GM19043 (cell line): ENCODE results near the gene TFPI2.

Experiments
- ATAC-seq: cut with Tn5 transposase; IDR thresholded peaks from one replicate; pipeline ENCODE4 v1.9.1; 2021; ENCODE audit warnings: low read depth; ENCODE audit not compliant: unreplicated experiment

TFPI2 gene

DNA sequence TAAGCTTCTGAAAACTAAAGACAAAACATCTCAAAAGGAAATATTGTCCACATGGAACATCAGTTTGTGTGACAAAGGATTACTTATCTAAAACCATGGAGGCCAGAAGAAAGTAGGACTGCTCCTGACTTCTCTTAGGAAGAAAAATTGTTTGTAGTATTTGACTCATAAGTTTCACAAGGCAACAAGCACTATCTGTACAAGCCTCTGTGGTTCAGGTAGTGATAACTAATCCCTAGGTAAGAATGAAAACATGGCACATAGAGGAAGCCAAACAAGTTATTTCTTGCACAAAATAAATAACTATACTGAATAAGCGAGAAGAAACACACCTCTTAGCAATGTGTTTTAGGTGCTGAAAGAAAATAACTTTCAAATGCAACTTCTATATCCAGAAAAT lies 30.3 kb downstream of the TFPI2 start:
- no peak for ATAC-seq

DNA sequence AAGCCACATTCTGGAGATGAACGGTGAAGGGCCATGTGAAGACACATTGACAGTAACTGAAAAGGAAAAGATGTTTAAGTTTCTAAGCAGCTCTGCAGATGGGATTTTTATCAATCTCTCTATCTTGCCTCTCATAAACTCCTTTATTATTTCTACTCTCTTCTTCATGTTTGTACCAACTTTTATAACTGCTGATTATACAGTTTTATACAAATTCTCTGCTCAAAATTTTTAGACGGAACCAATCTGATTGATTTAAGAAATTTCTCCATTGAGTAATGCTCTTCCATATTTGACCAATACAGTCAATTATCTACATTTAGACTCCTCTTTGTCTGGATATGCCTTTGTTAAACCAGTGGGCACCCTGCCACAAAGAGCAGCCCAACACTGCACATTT lies 31.7 kb downstream of the TFPI2 start:
- ATAC-seq: no peak

DNA sequence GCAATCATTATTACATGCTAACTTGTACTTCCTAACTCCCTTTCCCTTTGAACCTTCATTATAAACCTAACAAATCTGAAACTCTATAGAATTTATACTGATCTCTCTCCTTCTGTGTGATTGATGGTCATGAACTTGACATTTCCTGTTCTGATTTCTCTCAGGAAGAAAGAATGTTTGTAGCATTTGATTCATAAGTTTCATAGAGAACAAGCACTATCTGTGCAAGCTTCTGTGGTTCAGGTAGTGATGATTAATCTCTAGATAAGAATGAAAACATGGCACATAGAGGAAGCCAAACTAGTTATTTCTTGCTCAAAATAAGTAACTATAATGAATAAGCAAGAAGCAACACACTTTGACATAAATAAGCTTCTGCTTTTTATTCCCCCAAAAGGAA lies 34.2 kb downstream of the TFPI2 start:
- no peak for ATAC-seq

DNA sequence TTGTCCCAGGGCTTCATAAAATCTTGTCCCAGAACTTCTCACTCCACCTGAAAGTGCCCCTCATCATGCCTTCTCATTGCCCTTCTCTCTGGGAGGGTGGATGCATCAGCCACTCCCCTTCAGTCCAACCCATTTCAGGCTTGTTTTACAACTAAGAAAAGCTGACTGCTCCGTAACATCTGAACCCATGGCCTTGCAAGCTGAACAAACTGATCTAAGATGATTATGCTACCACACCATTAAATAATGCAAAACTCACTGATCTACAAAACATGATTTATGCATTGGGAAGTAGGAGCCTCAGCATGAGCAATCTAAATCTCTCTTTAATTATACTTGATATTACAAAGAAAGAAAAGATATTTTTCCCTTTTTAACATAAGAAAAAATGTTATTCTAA lies 34.8 kb downstream of the TFPI2 start:
- ATAC-seq: no peak

DNA sequence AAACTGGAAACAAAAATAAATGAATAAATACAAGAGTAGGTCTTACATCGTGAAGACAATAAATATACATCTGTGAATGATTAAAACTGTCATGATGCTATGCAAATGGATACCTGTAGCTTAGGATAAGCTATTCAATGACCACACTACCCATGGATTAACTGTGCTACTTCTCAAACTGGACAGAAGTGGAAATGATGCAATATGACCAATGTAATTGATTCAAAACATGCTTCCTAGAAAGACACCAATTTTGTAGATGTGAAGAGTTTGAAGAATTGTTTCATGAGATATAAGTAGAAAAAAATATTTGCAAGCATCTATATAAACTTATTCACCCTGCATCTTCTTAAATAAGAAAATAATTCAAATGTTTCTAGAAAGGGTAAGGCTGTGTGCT lies 36.1 kb downstream of the TFPI2 start:
- no peak for ATAC-seq

DNA sequence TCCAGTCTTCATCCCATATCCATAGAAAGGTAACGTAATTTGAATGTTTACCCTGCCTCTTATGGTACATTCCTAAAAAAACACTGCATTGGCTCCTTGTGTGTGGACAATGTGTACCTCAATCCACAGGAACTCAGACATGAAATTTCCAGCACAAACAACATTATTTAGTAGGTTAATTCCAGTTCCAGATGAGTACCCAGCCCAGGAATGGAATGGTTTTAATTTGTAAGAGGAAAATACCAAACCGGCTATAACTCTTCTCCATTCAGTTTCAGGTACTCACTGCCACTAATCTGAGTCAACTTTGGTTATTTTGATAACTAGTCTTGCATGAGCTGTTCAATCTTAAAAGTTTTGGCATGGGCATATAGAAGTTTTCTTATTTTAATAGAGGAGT lies 39.0 kb downstream of the TFPI2 start:
- ATAC-seq: no peak

DNA sequence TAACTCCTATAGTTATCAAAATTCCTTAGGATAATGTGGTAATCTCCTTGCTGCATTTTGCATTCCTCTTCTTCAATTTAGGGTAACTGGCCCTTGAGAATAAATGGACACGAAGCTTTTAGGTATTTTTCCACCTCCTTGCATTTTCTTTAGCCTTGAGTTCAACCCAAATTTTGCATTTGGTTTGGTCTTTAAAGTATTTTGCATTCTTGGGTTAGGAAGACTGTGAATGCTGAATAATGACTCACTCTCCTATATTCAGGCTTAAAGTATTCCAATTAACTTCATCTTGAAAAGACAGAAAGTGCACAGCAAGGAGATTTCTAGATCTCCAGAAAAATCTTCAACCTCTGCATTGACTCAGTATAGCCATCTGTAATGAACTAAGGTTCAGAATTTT lies 47.3 kb downstream of the TFPI2 start:
- no peak for ATAC-seq

DNA sequence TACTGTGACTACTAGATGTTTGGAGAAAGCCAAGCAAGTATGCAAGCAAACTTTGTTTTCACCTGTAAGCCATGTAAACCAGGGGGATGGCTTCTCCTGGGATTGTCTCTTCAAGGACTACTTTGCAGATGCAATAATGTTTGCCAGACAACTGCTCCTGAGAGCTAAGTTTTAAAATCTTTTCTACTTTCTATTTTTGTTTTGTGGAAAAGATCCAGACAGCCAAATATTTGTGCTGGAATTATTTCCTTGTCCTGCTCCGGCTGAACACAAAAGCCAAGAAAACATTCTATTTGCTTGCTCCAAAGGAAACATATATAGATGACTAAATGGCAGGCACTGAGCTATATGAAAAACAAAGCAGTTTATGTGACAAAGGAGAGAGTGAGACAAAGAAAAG lies 51.6 kb downstream of the TFPI2 start:
- ATAC-seq: no peak

DNA sequence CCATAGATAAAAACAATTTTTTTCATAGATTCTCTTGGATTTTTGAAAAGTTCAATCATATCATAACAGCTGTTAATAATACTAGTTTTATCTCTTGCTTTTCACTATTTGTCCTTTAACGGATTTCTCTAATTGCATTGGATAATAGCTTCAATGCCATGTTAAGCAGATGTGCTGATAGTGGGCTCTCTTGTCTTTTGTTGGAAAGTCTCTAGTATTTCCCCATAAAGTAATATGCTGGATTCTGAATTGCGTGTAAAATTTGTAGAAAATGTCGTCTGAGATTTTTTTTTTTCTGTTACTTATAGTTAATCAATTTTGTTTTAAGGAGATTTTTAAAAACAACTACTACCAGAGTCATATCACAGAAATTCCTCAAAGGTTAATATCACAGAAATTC lies 53.3 kb downstream of the TFPI2 start:
- no peak for ATAC-seq

DNA sequence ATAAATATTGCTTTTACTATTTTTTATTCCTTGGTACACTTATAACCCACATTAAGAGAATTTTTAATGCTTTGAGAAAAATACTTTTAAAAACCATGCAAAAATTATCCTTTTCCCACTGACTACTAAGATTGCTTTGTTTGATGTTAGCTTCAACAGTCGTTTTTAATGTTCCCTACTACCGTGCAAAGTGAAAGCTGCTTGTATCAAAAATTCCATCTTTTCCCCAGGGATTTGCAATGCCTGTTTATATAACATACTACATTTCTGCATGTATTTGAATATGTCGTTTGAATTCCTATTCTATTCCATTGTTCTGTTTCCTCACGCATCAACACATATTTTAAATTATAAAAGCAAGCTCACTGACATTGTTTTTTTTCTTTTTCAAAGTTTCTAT lies 54.4 kb downstream of the TFPI2 start:
- no peak for ATAC-seq

DNA sequence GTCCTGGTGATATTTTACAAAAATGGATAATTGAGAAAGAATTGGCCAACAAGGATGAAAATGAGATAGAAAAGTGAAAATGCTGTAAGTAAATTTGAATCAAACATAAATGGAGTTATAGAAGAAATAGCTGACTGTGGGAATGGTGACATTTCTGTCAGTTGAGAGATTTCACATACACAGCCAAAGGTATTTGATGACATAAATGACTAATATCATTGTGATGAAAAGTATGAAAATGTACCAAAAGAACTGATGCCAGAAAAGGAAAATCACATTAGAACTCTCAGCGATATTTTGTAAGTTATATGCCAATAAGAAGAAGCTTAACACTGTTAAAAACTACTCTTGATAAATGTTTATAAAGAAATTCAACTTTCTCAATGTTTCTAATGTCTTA lies 54.9 kb downstream of the TFPI2 start:
- no peak for ATAC-seq
